Subcutaneous adipose tissue (tissue), 4 donors: ENCODE results near the gene CRB2. TPM values are rescaled to one million over a fixed set of nuclear protein-coding genes. Genes with fewer than 3 reads are reported as not detected.

Source experiments
- CTCF ChIP-seq: fragments of 450-650 bp; IDR thresholded peaks from one replicate; pipeline ENCODE4 v1.5.1; 2016; ENCODE audit warnings: low read depth, mild to moderate bottlenecking, control low read depth, antibody characterized with exemption, moderate library complexity
- total RNA-seq, 4 donors: library from RNA; depleted of rRNA; stranded (reverse); fragments of >200 nt; gene quantifications; one replicate each; pipeline ENCODE4 v1.1.0, GENCODE V29; 2016

The CRB2 gene
- total RNA-seq, 4 donors from 2014 or later, result 0.33 TPM; not detected in 3

- TF ChIP-seq CTCF, result no peak
These were observed 18.0 kb upstream of the CRB2 start for GRCh38 chr9:123337971-123338370.

GRCh38 chr9:123338710-123339665 lies 17.0 kb upstream of the CRB2 start:
- no peak for TF ChIP-seq CTCF

DNA sequence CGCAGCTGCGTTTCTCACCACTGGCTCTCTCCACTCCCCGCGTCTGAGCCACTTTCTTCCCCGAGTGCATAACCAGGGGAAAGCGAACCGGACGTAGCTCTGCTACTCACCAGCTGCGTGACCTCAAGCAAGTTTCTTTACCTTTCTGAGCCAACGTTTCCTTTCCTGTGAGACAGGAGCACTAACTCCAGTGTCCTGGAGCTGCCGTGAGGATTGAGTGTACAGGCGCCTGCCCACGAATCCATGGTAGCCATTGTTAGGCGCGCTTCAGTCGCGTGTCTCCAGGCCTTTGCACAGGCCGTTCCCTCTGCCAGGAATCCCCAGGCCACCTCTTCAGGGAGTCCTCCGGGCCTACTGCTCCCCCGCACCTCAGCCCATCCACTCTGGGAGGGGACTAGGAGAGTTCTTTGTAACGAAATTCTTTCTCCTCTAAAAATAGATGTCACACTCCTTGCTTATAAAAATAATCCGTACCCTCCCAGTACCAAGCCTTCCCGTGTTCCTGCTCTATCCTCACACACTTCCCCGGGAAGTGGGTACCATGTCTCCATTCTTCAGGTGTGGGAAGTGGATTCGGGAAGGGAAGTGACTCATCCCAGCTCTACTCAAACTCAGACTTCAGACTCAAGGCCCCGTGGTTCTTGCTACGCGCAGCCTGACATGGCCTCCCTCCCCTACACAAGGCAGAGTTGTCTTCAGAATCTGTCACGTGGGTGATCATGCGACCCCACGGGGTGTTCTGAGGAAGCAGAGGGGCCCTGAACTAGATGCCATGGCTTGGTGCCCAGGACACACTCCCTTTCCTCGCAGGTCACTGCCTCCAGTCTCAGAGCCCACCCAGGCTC lies 16.1 kb upstream of the CRB2 start:
- no peak for TF ChIP-seq CTCF

GRCh38 chr9:123341816-123342215 lies 14.2 kb upstream of the CRB2 start:
- TF ChIP-seq CTCF, result no peak

GRCh38 chr9:123342247-123342646 lies 13.8 kb upstream of the CRB2 start:
- no peak for TF ChIP-seq CTCF

DNA sequence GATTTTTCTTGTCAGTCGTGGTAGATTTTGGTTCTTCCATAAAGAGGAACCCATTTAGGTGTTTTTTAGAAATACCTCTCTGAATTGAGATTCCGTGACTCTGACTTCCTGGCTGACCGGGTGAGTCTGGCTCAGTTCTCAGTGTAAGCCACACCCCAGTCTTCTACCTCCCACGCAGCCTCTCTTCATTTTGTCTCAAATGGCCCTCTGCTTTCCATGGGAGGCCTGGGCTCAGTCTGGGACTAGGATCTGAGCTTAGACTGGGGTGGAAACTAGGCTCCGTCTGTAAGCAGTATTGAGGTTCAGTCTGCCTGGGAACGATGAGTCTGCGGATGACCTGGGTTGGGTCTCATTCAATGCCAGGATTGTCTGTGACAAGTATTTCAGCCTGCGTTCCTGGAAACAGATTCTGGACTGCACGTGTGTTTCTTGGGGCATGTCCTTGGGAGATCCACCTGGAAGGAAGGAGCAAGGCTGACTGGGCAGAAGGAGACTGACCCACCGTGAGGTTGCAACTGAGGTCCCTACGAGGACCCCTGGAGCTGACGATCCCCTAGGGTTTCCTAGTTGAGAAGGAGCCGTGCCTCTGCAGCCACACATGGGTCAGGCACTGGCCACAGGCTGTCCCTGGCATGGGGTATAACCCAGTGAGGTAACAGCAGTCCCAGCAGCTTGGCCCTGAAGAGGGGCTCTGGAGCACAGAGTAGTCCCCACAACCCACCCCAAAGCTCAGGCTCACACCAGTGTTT lies 12.4 kb upstream of the CRB2 start:
- TF ChIP-seq CTCF, result no peak
